Heart left ventricle (tissue), 16 donors: ENCODE data around the gene PCDHB1. TPM values are rescaled to one million over a fixed set of nuclear protein-coding genes. Genes with fewer than 3 reads are reported as not detected.
A peak's percentile ranks its signal among the peaks of the same experiment; 100 is the strongest.
"Not testable (repeated sequence)": the region's sequence is repeated elsewhere in the genome, so short reads cannot be mapped to it uniquely, and the experiment has no call there.

Experiments
- ATAC-seq, 4 donors: fragments of 200-7000 bp; cut with Tn5 transposase; one replicate each; pipeline ENCODE4 v1.9.1; 2020 to 2022; ENCODE audit warnings: moderate library complexity in 4 of 4, mild to moderate bottlenecking in 3 of 4, moderate number of reproducible peaks in 1 of 4
- DNase-seq, 5 donors: peaks; one replicate each; pipeline ENCODE4 v3.0.0-alpha.2; 2020
- H3K27ac ChIP-seq, 12 donors: fragments of 200-600 bp; sonication (generic) in 4 of 12; one replicate each; pipeline versions ENCODE4 v1.5.0 to v1.8.0; 2016 to 2022; ENCODE audit warnings: mild to moderate bottlenecking in 2 of 12
- H3K27me3 ChIP-seq, 9 donors: fragments of 200-600 bp; sonication (generic) in 2 of 9; one replicate each; pipeline versions ENCODE4 v1.5.1 to v1.8.0; 2016 to 2022; ENCODE audit warnings: mild to moderate bottlenecking in 3 of 9
- H3K36me3 ChIP-seq, 9 donors: fragments of 200-600 bp; sonication (generic) in 2 of 9; one replicate each; pipeline versions ENCODE4 v1.5.0 to v1.8.0; 2018 to 2022; ENCODE audit warnings: mild to moderate bottlenecking in 2 of 9
- H3K4me1 ChIP-seq, 12 donors: fragments of 200-600 bp; sonication (generic) in 4 of 12; one replicate each; pipeline versions ENCODE4 v1.5.0 to v1.8.0; 2016 to 2022; ENCODE audit warnings: mild to moderate bottlenecking in 3 of 12
- H3K4me3 ChIP-seq, 12 donors: fragments of 200-600 bp; sonication (generic) in 4 of 12; one replicate each; pipeline versions ENCODE4 v1.5.0 to v1.8.0; 2017 to 2022; ENCODE audit warnings: mild to moderate bottlenecking in 9 of 12, moderate library complexity in 4 of 12
- H3K9me3 ChIP-seq, 12 donors: fragments of 200-600 bp; sonication (generic) in 4 of 12; one replicate each; pipeline versions ENCODE4 v1.5.0 to v1.8.0; 2016 to 2022; ENCODE audit warnings: mild to moderate bottlenecking in 1 of 12
- POLR2A ChIP-seq, 2 donors: fragments of 450-650 bp; IDR thresholded peaks; one replicate each; pipeline ENCODE4 v1.6.1; 2017; ENCODE audit warnings: antibody characterized with exemption in 2 of 2, mild to moderate bottlenecking in 2 of 2, moderate library complexity in 2 of 2
- WGBS, 4 donors: extraction: QIAGEN DNeasy Blood & Tissue Kit in 2 of 4; methylation state at CpG; one replicate each; pipeline versions ENCODE4 v1.1.5 to v1.1.7; 2013 to 2018; 5-methylcytosine and 5-hydroxymethylcytosine counted together
- intact Hi-C, 10 donors: fragments of 100-400 bp; cut with DNase I; formaldehyde crosslinking; loops; one replicate each; pipeline versions ENCODE4 v1.11.1 to v1.14.2; 2022
- polyA plus RNA-seq, 2 donors: library from polyadenylated mRNA; stranded (reverse); fragments of 200-250 nt; gene quantifications; one replicate each; pipeline ENCODE4 v1.2.3, GENCODE V29; 2013
- total RNA-seq, 9 donors: library from RNA; depleted of rRNA in 2 of 9; stranded (reverse); fragments of >200 nt in 2 of 9; fragmentation: NEBNext Ultra II Directional in 3 of 9; extraction: Animal tissue kit (Norgen Biotek cat#: 25700) in 3 of 9; gene quantifications; one replicate each; pipeline versions ENCODE4 v1.1.0 to v1.2.4, GENCODE V29; 2016 to 2023
- TF ChIP-seq, protein P1 (sequence below), 12 donors: fragments of 200-600 bp; sonication (generic) in 4 of 12; IDR thresholded peaks; one replicate each; pipeline versions ENCODE4 v1.5.0 to v1.8.0; 2018 to 2022; ENCODE audit warnings: antibody characterized with exemption in 12 of 12, mild to moderate bottlenecking in 5 of 12
- donor health status: ischemic (EF 13 %, LVEDD 7.1; RV severe dilation, severe dysfunction).
- donor health status: healthy with polysubstance abuse.
- donor health status: DM: no; HTN: yes; CAD: no.
- donor health status: DM: no; HTN: no; CAD: no.
- donor health status: ischemic (EF 25% LVEDD 6.9; RV normal size, moderate dysfunction).
- donor health status: ischemic (EF 25% LVEDD 5.7; RV mildly dilated, moderate dysfunction).
- donor health status: healthy.
- donor health status: DM: yes; HTN: yes; CAD: no.
- donor health status: ischemic (EF 35%, LVEDD 5.7; RV mildly dilated, moderate dysfunction).
- donor health status: nonischemic (EF 11% LVEDD 7.7; RV severe dilation, severe dysfunction).
- donor health status: DM: yes; HTN: yes; CAD: no.
- donor health status: PGD.
- donor health status: ischemic (EF 29% LVEDD 5.4; RV normal size, mild dysfunction).
- donor health status: nonischemic (EF 23%, LVEDD 6.1; RV moderate dilation, normal function).

The PCDHB1 gene
- total and polyA plus RNA-seq, 11 donors: 0.04 to 0.05 TPM; not detected in 9

DNA sequence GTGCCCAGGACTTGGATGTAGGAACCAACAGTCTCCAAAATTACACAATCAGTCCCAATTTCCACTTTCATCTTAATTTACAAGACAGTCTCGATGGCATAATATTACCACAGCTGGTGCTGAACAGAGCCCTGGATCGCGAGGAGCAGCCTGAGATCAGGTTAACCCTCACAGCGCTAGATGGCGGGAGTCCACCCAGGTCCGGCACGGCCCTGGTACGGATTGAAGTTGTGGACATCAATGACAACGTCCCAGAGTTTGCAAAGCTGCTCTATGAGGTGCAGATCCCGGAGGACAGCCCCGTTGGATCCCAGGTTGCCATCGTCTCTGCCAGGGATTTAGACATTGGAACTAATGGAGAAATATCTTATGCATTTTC lies 44.1 kb downstream of the PCDHB1 start:
- 34 to 58% (median 45%) methylated on average over 6 to 12 of the region's 12 CpGs for WGBS, 4 donors
- TF ChIP-seq, protein P1, sequence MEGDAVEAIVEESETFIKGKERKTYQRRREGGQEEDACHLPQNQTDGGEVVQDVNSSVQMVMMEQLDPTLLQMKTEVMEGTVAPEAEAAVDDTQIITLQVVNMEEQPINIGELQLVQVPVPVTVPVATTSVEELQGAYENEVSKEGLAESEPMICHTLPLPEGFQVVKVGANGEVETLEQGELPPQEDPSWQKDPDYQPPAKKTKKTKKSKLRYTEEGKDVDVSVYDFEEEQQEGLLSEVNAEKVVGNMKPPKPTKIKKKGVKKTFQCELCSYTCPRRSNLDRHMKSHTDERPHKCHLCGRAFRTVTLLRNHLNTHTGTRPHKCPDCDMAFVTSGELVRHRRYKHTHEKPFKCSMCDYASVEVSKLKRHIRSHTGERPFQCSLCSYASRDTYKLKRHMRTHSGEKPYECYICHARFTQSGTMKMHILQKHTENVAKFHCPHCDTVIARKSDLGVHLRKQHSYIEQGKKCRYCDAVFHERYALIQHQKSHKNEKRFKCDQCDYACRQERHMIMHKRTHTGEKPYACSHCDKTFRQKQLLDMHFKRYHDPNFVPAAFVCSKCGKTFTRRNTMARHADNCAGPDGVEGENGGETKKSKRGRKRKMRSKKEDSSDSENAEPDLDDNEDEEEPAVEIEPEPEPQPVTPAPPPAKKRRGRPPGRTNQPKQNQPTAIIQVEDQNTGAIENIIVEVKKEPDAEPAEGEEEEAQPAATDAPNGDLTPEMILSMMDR (IDR thresholded peaks at IDR 0.05): no peak
- no peak for TF ChIP-seq POLR2A (IDR thresholded peaks at IDR 0.05)
- no peaks in the 10 kb centered on the region for H3K36me3 ChIP-seq
- H3K27me3 ChIP-seq: peaks cover 0 to 31% (median 14%) of the 10 kb centered on the region in 9 donors
- DNase-seq (peak in 1 of 5 donors; percentile 49), ATAC-seq (no peak)
- H3K9me3 ChIP-seq: peaks cover 0 to 76% (median 13%) of the 10 kb centered on the region in 12 donors
- H3K4me1 ChIP-seq: no peaks in the 10 kb centered on the region
- intact Hi-C loops: loop anchor here in 3 of 10 donors (10.0 kb wide), 1 partner anchor 470 kb away; no protein-coding TSS in a partner anchor
- no peak overlapping the region for H3K27ac ChIP-seq
- peak overlapping the region in 10 of 12 donors; percentile 2 to 62 (median 46) for H3K4me3 ChIP-seq

GRCh38 chr5:141096181-141096580 lies 45.0 kb downstream of the PCDHB1 start:
- H3K27me3 ChIP-seq: peaks cover 0 to 34% (median 22%) of the 10 kb centered on the region in 9 donors
- WGBS, 4 donors: 30 to 40% (median 33%) methylated on average over 1 to 32 of the region's 46 CpGs
- intact Hi-C loops: loop anchor here in 3 of 10 donors (10.0 kb wide), 1 partner anchor 469 kb away; no protein-coding TSS in a partner anchor

GRCh38 chr5:141096586-141096985 lies 45.4 kb downstream of the PCDHB1 start:
- peaks cover 0 to 39% (median 22%) of the 10 kb centered on the region in 9 donors for H3K27me3 ChIP-seq

More at GRCh38 chr5:141096181-141096580, 45.0 kb downstream of the PCDHB1 start:
- ATAC-seq, H3K4me3 ChIP-seq, DNase-seq, H3K4me1 ChIP-seq, H3K36me3 ChIP-seq, H3K27ac ChIP-seq: not testable (repeated sequence)
- peaks cover 0 to 76% (median 16%) of the 10 kb centered on the region in 12 donors for H3K9me3 ChIP-seq

GRCh38 chr5:141100243-141100805 lies 49.1 kb downstream of the PCDHB1 start, which contains the start of gene PCDHB3:
Gene PCDHB3, plus strand, starts transcription at chr5:141100473. Its CDS starts 177 bp downstream, at chr5:141100650.
- Histone ChIP-seq H3K27ac (peak within 1 kb of the TSS in 3 of 12 donors; percentile 35 to 54 (median 37)), H3K9me3 (peaks cover 0 to 58% (median 20%) of the 10 kb centered on the region in 12 donors), H3K27me3 (peaks cover 0 to 36% (median 10%) of the 10 kb centered on the region in 9 donors), H3K4me1 (no peaks in the 10 kb centered on the region), H3K36me3 (no peaks in the 10 kb centered on the region), H3K4me3 (peak within 1 kb of the TSS in 11 of 12 donors; percentile 0 to 59 (median 41))
- DNase-seq (peak in 4 of 5 donors; percentile 20 to 71 (median 62)), ATAC-seq (peak in 3 of 4 donors; percentile 55 to 72 (median 65))
- intact Hi-C loops: loop anchor here in 1 of 10 donors (5.0 kb wide), 1 partner anchor 462 kb away; no protein-coding TSS in a partner anchor
- 17 to 28% (median 20%) methylated on average over 19 of the region's 19 CpGs for WGBS, 4 donors
- no peak for TF ChIP-seq POLR2A (IDR thresholded peaks at IDR 0.05)
- TF ChIP-seq, protein P1 (IDR thresholded peaks at IDR 0.05): peak; percentile 8 to 58 (median 44)

More at GRCh38 chr5:141096586-141096985, 45.4 kb downstream of the PCDHB1 start:
- H3K4me3 ChIP-seq, H3K4me1 ChIP-seq, H3K27ac ChIP-seq, H3K36me3 ChIP-seq, ATAC-seq, DNase-seq: not testable (repeated sequence)
- intact Hi-C loops: loop anchor here in 3 of 10 donors (10.0 kb wide), 1 partner anchor 468 kb away; no protein-coding TSS in a partner anchor
- 28 to 45% (median 31%) methylated on average over 8 to 36 of the region's 38 CpGs for WGBS, 4 donors
- H3K9me3 ChIP-seq: peaks cover 0 to 76% (median 20%) of the 10 kb centered on the region in 12 donors

GRCh38 chr5:141101059-141101458 lies 49.9 kb downstream of the PCDHB1 start:
- intact Hi-C loops: loop anchor here in 1 of 10 donors (5.0 kb wide), 1 partner anchor 461 kb away; no protein-coding TSS in a partner anchor
- ATAC-seq: peak in 2 of 4 donors; percentile 54 to 61
- H3K27ac ChIP-seq: no peak overlapping the region
- WGBS, 4 donors: 31 to 46% (median 37%) methylated on average over 19 to 20 of the region's 20 CpGs
- H3K4me3 ChIP-seq: peak overlapping the region in 11 of 12 donors; percentile 0 to 59 (median 41)
- no peaks in the 10 kb centered on the region for H3K36me3 ChIP-seq
- H3K27me3 ChIP-seq: peaks cover 0 to 36% (median 7%) of the 10 kb centered on the region in 9 donors
- no peak for DNase-seq
- peaks cover 0 to 58% (median 15%) of the 10 kb centered on the region in 12 donors for H3K9me3 ChIP-seq
- TF ChIP-seq, protein P1 (IDR thresholded peaks at IDR 0.05): no peak
- no peak for TF ChIP-seq POLR2A (IDR thresholded peaks at IDR 0.05)
- no peaks in the 10 kb centered on the region for H3K4me1 ChIP-seq

GRCh38 chr5:141102070-141102469 lies 50.9 kb downstream of the PCDHB1 start:
- H3K4me1 ChIP-seq, ATAC-seq, DNase-seq, H3K27ac ChIP-seq, H3K36me3 ChIP-seq, H3K4me3 ChIP-seq: not testable (repeated sequence)
- H3K9me3 ChIP-seq: peaks cover 0 to 61% (median 15%) of the 10 kb centered on the region in 12 donors
- intact Hi-C loops: loop anchor here in 1 of 10 donors (5.0 kb wide), 1 partner anchor 460 kb away; no protein-coding TSS in a partner anchor
- peaks cover 0 to 36% (median 7%) of the 10 kb centered on the region in 9 donors for H3K27me3 ChIP-seq
- 33 to 52% (median 38%) methylated on average over 10 to 39 of the region's 39 CpGs for WGBS, 4 donors

DNA sequence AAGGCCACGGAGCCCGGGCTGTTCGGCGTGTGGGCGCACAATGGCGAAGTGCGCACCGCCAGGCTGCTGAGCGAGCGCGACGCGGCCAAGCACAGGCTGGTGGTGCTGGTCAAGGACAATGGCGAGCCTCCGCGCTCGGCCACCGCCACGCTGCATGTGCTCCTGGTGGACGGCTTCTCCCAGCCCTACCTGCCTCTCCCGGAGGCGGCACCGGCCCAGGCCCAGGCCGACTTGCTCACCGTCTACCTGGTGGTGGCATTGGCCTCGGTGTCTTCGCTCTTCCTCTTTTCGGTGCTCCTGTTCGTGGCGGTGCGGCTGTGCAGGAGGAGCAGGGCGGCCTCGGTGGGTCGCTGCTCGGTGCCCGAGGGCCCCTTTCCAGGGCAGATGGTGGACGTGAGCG lies 51.3 kb downstream of the PCDHB1 start:
- not testable (repeated sequence) for H3K4me3 ChIP-seq, ATAC-seq, H3K4me1 ChIP-seq, DNase-seq, H3K27ac ChIP-seq, H3K36me3 ChIP-seq
- 20 to 48% (median 33%) methylated on average over 2 to 36 of the region's 38 CpGs for WGBS, 4 donors
- intact Hi-C loops: loop anchor here in 1 of 10 donors (5.0 kb wide), 1 partner anchor 460 kb away; no protein-coding TSS in a partner anchor
- Histone ChIP-seq H3K27me3 (peaks cover 0 to 36% (median 7%) of the 10 kb centered on the region in 9 donors), H3K9me3 (peaks cover 0 to 62% (median 17%) of the 10 kb centered on the region in 12 donors)
